Measurements from ENCODE around the gene GRAMD1B.

The GRAMD1B gene

GRCh38 chr11:123527526-123527925, 97.5 kb downstream of the GRAMD1B start:
- DNase-seq (ENCODE audit: extremely low read depth in 1 of 2, low read depth in 1 of 2) = no peak

DNA sequence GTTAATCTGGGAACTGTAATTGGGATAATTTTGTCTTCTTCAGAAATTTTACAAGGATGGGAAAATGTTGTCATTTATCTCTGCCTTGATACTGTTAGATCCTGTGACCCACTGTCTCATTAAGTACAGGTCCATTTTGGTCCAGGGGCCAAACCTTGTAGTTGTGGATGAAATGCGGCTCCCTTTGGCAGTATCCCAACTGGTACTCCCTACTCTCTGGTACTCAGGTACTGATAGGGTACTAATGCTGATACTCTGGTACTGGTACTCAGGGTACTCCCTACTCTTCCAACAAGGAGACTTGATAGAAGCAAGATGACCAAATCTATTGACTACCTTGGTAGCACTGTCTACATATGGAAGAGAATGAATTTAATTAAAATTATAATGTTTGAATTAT, 97.9 kb downstream of the GRAMD1B start:
- DNase-seq (ENCODE audit: extremely low read depth in 1 of 2, low read depth in 1 of 2) = no peak

DNA sequence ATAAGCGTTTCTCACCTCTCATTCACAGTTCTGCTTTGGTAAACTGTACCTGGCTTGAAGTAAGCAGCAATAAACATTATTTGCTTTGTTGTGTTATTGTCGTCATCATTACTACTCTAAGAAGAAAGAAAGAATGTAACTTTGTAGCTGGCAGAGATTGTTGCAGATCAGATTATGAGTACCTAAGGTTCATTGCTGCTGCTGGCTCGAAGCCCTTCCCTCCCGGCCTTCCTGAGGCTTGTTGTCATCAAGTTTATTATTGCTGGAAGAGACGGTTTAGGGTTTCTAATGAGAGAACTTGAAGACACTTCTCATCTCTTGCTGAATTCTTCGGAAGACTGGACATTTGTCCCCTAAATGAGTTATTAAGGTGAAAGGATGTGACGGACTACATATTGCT, 101.3 kb downstream of the GRAMD1B start:
- no peak for DNase-seq (ENCODE audit: extremely low read depth in 1 of 2, low read depth in 1 of 2)

DNA sequence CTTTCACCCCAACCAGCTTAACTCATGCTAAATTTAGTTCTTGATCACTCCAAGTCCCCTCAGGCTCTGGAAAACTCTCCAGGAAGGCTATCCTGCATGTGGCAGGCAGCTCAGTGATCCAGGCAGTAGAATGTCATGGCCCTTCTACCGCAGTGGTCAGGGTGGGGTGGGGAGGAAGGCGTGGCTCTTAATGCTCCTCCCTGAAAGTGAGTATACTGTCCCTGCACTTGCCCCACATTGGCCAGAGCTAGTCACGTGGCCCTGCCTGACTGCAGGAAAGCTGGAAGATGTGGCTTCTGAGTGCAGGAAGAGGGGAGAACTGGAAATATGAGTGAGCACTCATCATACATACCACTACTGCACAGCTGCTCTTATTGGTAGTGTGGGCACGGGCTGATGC, 102.1 kb downstream of the GRAMD1B start:
- DNase-seq (ENCODE audit: extremely low read depth in 1 of 2, low read depth in 1 of 2) = no peak

- no peak for DNase-seq (ENCODE audit: extremely low read depth in 1 of 2, low read depth in 1 of 2)
Observed at GRCh38 chr11:123535401-123535800, 105.3 kb downstream of the GRAMD1B start.

- no peak for DNase-seq (ENCODE audit: extremely low read depth in 1 of 2, low read depth in 1 of 2)
Observed at GRCh38 chr11:123536690-123537437, 106.8 kb downstream of the GRAMD1B start.

DNA sequence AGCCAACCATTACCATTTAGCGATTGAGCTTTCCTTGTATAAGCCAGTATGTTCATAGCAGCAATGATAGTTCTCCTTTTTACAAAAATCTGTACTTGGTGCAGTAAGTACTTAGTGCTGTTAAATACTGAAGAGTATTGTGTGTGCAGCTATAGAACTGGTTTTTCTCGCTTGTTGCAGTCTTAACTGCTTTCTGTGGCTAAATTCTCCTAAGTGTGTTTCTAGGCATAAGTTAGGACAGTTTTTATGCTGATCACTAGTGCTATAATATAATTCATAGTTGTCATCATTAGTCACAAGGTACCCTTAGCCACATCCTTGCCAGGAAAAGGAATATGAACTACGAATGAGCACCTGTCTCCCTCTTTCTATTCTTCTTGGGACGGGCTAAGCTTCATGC, 107.7 kb downstream of the GRAMD1B start:
- no peak for DNase-seq (ENCODE audit: extremely low read depth in 1 of 2, low read depth in 1 of 2)

- DNase-seq (ENCODE audit: extremely low read depth in 1 of 2, low read depth in 1 of 2) = no peak
Observed at GRCh38 chr11:123543797-123544196, 113.7 kb downstream of the GRAMD1B start.

- no peak for DNase-seq (ENCODE audit: extremely low read depth in 1 of 2, low read depth in 1 of 2)
Observed at GRCh38 chr11:123544631-123545375, 114.7 kb downstream of the GRAMD1B start.

GRCh38 chr11:123545726-123546270, 115.7 kb downstream of the GRAMD1B start:
- DNase-seq (ENCODE audit: extremely low read depth in 1 of 2, low read depth in 1 of 2) = no peak

DNA sequence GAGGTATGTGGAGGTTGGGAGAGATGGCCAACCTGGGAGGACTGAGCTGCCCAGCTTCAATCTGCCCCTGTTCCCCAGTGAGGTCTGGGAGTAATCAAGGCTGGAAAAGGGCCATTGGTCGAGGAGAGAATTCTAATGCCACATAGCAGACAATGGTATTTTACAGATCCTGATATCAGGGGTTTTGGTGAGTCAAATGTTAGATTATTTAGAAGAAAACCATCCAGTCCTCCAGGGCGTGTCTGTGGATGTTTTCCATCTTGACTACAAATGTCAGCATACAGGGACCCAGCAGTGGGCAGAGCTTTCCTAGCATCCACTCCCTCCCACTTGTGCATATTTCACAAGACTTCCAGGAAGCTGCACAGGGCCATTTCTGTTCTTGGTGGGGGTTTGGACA, 116.4 kb downstream of the GRAMD1B start:
- DNase-seq (ENCODE audit: extremely low read depth in 1 of 2, low read depth in 1 of 2) = no peak

DNA sequence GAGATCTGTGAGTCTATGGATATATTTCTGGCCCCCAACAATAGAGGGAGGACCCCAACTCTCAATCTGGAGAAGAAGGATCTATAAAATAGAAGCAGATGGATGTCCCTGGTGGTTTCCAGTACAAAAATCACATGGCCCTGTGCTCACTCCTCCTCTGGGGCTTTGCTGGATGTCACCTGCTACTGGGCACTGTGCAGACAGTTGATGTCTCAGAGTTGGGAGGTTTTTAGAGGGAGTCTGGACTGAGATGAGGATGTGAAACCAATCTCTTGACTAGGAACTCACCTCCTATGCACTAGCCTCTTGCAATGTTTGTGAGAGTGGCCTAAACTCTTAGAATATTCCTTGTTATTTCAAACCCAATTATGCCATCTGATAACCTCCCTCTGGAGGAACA, 117.1 kb downstream of the GRAMD1B start:
- DNase-seq (ENCODE audit: extremely low read depth in 1 of 2, low read depth in 1 of 2) = no peak

DNA sequence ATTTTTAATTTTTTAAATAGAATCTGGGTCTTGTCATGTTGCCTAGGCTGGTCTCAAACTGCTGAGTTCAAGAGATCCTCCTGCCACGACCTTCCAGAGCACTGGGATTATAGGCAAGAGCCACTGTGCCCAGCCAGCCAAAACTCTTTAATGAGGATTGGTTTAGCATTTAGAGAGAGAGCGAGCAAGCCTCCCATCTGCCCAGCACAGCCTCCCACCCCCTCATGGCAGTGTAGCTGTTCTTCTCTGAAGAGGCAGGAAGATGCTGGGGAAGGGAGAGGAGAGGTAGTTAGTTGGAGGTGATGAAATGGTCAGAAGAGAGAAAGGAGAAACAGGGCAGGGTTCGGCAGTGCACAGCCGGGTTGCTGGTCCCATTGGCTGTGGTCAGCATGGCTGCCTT, 118.7 kb downstream of the GRAMD1B start:
- no peak for DNase-seq (ENCODE audit: extremely low read depth in 1 of 2, low read depth in 1 of 2)

DNA sequence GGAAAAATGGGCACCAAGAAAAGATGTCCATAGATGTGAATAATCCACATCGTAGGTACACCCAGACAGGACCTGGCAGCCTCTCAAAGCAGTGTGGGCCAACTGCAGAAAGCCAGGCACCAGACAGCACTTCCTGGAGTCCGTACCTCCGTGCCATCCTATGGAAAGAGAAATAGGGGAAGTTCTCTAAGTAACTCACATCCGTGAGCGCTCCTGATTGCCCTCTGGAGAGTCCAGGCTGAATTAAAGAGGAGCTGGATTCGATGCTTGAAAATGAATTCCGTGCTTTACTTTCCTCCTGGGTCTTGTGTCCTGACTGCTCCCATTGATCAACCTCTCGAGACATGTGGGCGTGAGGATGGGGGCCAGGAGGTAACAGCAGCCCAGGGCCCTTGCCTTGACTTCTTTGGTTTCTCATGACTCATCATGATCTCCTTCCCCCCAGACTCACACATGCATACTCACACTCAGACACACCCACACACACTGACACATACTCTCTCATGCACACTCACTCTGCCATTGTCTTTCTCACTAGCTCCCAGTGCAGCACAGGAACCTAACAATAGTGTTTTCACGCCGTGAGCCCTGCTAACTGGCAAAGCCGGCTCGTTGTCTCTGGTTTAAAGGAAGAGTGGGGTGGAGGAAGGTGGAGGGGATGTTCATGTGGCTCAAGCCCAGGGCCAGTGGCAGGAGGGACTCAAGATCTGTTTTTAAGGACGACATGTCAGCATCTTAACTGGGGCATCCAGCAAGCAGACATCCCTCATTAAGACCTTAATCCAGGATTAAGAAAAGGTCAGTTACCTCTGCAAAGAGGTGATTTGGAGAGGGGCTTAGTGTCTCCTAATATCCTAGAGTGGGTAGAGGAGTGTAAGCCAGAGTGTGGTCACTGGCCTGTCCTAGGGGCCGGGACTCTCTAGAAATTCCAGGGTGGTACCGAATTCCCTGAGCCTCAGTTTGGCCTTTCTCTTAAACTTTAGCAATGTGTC, 120.2 kb downstream of the GRAMD1B start:
- no peak for DNase-seq (ENCODE audit: extremely low read depth in 1 of 2, low read depth in 1 of 2)

- no peak for DNase-seq (ENCODE audit: extremely low read depth in 1 of 2, low read depth in 1 of 2)
Observed at GRCh38 chr11:123551079-123551478, 121.0 kb downstream of the GRAMD1B start.

- DNase-seq (ENCODE audit: extremely low read depth in 1 of 2, low read depth in 1 of 2) = no peak
Observed at GRCh38 chr11:123556633-123557032, 126.6 kb downstream of the GRAMD1B start.

DNA sequence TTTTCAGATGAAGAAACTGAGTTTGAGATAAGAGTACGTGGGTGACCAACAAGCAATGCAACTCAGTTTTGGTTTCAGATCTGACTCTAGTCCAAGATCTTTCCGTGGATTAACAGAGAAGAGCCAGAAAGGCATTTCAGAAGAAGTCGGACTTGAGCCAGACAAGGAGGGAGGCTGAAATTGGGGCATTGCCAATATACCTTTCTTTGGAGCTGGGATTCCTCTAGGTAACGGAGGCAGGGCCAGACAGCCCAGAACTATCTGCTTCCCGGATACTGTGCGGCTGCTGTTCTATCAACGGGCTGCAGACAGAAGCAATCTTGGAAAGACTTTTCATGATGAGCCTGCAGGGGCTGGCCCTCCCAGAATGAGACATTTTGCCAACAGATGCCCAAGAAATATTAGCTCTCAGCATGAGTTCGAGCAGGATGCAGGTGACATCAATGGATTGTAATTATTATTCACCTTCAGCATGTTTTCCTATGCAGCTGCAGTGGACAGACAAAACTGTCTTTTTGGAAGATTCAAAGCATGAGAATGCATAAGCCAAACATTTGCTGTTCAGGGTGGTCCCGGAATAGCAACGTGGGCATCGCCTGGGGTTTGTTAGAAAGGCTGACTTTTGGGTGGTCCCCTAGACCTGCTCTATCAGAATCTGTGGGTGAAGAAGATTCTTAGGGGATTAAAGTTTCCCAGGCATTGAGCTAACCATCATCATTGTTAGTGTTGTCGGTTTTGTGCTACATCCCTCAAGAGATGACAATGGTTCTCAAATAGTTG, 128.7 kb downstream of the GRAMD1B start:
- no peak for DNase-seq (ENCODE audit: extremely low read depth in 1 of 2, low read depth in 1 of 2)

GRCh38 chr11:123559523-123559955, 129.5 kb downstream of the GRAMD1B start:
- no peak for DNase-seq (ENCODE audit: extremely low read depth in 1 of 2, low read depth in 1 of 2)

DNA sequence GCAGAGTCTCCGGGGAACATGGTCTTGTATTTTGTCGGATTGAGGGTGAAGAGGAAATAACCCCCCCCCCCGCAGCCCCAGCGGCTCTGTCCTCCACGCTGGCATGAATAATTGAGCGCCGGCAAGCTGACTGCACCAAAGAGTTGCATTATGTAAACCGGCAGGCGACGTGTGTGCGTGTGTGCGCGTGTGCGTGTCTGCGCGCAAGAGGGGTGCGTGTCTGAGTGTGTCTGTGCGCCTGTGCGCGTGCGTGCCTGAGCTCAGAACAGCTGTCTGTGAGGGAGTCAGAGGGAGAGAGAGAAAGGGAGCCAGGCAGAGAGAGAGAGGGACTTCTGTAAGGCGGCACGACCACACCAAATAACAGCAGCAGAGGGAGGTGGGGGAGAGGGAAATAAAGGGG, 129.9 kb downstream of the GRAMD1B start:
- no peak for DNase-seq (ENCODE audit: extremely low read depth in 1 of 2, low read depth in 1 of 2)

DNA sequence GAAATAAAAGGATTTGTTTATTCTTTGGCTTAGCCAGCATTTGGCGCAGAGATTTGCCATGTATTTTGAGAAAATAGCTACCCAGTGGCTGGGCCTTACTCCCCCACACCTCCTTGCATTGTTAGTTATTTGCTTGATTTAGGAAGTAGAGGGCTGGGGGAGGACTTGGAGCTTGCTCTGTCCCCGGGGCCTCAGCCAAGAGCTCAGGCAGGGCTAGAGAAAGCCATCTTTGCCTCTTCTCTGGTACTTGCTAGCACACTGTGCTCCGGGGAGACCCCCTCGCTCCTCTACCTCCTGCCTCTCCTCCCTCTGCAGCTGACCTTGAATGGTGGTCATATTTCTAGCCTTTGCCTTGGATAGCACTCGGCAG, 131.3 kb downstream of the GRAMD1B start:
- DNase-seq (ENCODE audit: extremely low read depth in 1 of 2, low read depth in 1 of 2) = no peak

Data from activated CD8-positive, alpha-beta memory T cell treated with anti-CD3 and anti-CD28 coated beads for 1 hour (primary cell).